Astrocyte (in vitro differentiated cells and primary cell): ENCODE results near the gene HM13. TPM values are rescaled to one million over a fixed set of nuclear protein-coding genes. Genes with fewer than 3 reads are reported as not detected.
"Not testable (repeated sequence)": the region's sequence is repeated elsewhere in the genome, so short reads cannot be mapped to it uniquely, and the experiment has no call there.

ENCODE experiments used
- DNase-seq: peaks from one replicate; pipeline ENCODE4 v3.0.0-alpha.2; 2010; ENCODE audit warnings: low read depth
- FAIRE-seq: peaks from 2 replicates; lab custom pipeline; 2011; peaks lifted over from hg19 to GRCh38; lab: Jason Lieb, UNC
- H2AFZ ChIP-seq: 2 replicates; pipeline ENCODE4 v1.6.0; 2012; ENCODE audit warnings: low read depth, low read length, inconsistent platforms
- H3K27ac ChIP-seq: 2 replicates; pipeline ENCODE4 v1.5.1; 2011; ENCODE audit warnings: low read depth, low read length, inconsistent platforms
- H3K27me3 ChIP-seq: 2 replicates; pipeline ENCODE4 v1.6.0; 2011; ENCODE audit warnings: low read length, inconsistent platforms; ENCODE audit not compliant: insufficient read depth
- H3K36me3 ChIP-seq: 2 replicates; pipeline ENCODE4 v1.5.1; 2011; ENCODE audit warnings: low read length, inconsistent platforms; ENCODE audit not compliant: insufficient read depth
- H3K4me1 ChIP-seq: 2 replicates; pipeline ENCODE4 v1.5.1; 2011; ENCODE audit warnings: low read length, inconsistent platforms; ENCODE audit not compliant: insufficient read depth
- H3K4me2 ChIP-seq: 2 replicates; pipeline ENCODE4 v1.6.0; 2012; ENCODE audit warnings: low read length, inconsistent platforms
- H3K4me3 ChIP-seq: 2 replicates; pipeline ENCODE4 v1.5.1; 2011; ENCODE audit warnings: low read depth, mild to moderate bottlenecking, low read length, inconsistent platforms; ENCODE audit not compliant: insufficient read depth
- H3K79me2 ChIP-seq: 2 replicates; pipeline ENCODE4 v1.6.0; 2012; ENCODE audit warnings: mild to moderate bottlenecking, low read length, inconsistent platforms; ENCODE audit not compliant: insufficient read depth
- H3K9ac ChIP-seq: 2 replicates; pipeline ENCODE4 v1.6.0; 2012; ENCODE audit warnings: mild to moderate bottlenecking, low read length, inconsistent platforms
- H3K9me3 ChIP-seq: 2 replicates; pipeline ENCODE4 v1.5.1; 2012; ENCODE audit warnings: low read depth, mild to moderate bottlenecking, low read length, inconsistent platforms; ENCODE audit not compliant: insufficient read depth
- H4K20me1 ChIP-seq: 2 replicates; pipeline ENCODE4 v1.6.0; 2012; ENCODE audit warnings: low read length, inconsistent platforms; ENCODE audit not compliant: insufficient read depth
- H3K27ac Mint-ChIP-seq: one replicate; pipeline ENCODE4 v1.8.0; 2021; ENCODE audit warnings: mild to moderate bottlenecking, mixed read lengths; ENCODE audit not compliant: unreplicated experiment
- H3K27me3 Mint-ChIP-seq: one replicate; pipeline ENCODE4 v1.8.0; 2021; ENCODE audit warnings: low read depth, mixed read lengths; ENCODE audit not compliant: unreplicated experiment
- H3K36me3 Mint-ChIP-seq: one replicate; pipeline ENCODE4 v1.8.0; 2021; ENCODE audit warnings: low read depth, mixed read lengths; ENCODE audit not compliant: unreplicated experiment
- H3K4me1 Mint-ChIP-seq: one replicate; pipeline ENCODE4 v1.8.0; 2021; ENCODE audit warnings: low read depth, mixed read lengths; ENCODE audit not compliant: unreplicated experiment
- H3K4me3 Mint-ChIP-seq: one replicate; pipeline ENCODE4 v1.8.0; 2021; ENCODE audit warnings: mild to moderate bottlenecking, moderate library complexity, mixed read lengths; ENCODE audit not compliant: unreplicated experiment
- H3K9me3 Mint-ChIP-seq: one replicate; pipeline ENCODE4 v1.8.0; 2021; ENCODE audit warnings: mild to moderate bottlenecking, mixed read lengths; ENCODE audit not compliant: unreplicated experiment
- EZH2 ChIP-seq: IDR thresholded peaks from 2 replicates; pipeline ENCODE4 v1.6.1; 2012; ENCODE audit warnings: mild to moderate bottlenecking, low read length, inconsistent platforms; ENCODE audit not compliant: insufficient read depth
- total RNA-seq: library from RNA; stranded (reverse); gene quantifications from 2 replicates; pipeline ENCODE4 v1.2.1, GENCODE V29; 2021
- TF ChIP-seq, protein P1 (sequence below): IDR thresholded peaks from 2 replicates; pipeline ENCODE4 v1.5.1; 2011; ENCODE audit warnings: low read depth, mild to moderate bottlenecking, inconsistent platforms, low read length, moderate library complexity; ENCODE audit not compliant: insufficient read depth

HM13 gene
- total RNA-seq, 1 donor from 2014 or later = 399 TPM

DNA sequence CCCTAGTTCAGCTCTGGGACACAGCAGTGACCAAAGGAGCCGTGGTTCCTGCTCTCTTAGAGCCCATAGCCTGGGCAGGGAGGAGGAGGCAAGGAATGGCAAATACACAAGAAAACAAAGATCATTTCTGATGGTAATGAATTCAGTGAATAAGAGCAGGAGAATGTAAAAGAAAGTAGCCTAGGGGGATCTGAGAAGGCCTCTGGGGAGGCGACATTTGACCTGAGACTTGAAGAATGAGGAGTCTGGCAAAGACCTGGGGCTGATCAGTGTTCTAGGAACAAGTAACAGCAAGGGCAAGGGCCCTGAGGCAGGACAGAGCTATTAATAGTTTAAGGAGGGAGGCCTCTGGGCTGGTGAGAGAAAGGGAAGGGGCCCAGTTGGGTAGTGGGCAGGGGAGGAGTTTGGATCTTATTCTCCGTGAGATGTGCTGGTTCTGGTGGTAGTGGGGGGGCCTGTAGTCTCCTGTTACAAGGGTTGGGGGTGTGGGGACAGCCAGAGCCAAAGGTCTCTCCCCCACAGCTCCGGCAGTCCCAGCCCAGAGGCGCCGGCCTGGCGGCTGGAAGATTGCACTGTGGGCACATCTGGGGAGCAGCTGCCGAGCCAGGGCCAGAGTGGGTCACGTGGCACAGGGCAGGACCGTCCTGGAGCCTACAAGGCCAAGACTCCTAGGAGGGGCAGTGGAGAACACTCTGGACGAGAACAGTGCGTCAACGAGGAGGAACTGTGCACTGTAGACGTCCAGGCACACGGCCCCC, 81.6 kb downstream of the HM13 start:
- Mint-ChIP-seq H3K9me3 (peaks cover 3% of the 10 kb centered on the region), H3K4me3 (no peak overlapping the region), H3K36me3 (peaks cover 1% of the 10 kb centered on the region), H3K4me1 (peaks cover 11% of the 10 kb centered on the region), H3K27me3 (no peaks in the 10 kb centered on the region), H3K27ac (peak overlapping the region; percentile 6)
- Histone ChIP-seq H3K79me2 (no peaks in the 10 kb centered on the region), H3K4me2 (peak overlapping the region; percentile 25), H3K36me3 (no peaks in the 10 kb centered on the region), H3K9me3 (no peaks in the 10 kb centered on the region), H3K4me1 (peaks cover 26% of the 10 kb centered on the region), H4K20me1 (no peaks in the 10 kb centered on the region), H3K27ac (peak overlapping the region; percentile 48), H3K9ac (peak overlapping the region; percentile 36), H3K4me3 (no peak overlapping the region), H3K27me3 (no peaks in the 10 kb centered on the region), H2AFZ (peak overlapping the region; percentile 73)
- TF ChIP-seq, protein P1, sequence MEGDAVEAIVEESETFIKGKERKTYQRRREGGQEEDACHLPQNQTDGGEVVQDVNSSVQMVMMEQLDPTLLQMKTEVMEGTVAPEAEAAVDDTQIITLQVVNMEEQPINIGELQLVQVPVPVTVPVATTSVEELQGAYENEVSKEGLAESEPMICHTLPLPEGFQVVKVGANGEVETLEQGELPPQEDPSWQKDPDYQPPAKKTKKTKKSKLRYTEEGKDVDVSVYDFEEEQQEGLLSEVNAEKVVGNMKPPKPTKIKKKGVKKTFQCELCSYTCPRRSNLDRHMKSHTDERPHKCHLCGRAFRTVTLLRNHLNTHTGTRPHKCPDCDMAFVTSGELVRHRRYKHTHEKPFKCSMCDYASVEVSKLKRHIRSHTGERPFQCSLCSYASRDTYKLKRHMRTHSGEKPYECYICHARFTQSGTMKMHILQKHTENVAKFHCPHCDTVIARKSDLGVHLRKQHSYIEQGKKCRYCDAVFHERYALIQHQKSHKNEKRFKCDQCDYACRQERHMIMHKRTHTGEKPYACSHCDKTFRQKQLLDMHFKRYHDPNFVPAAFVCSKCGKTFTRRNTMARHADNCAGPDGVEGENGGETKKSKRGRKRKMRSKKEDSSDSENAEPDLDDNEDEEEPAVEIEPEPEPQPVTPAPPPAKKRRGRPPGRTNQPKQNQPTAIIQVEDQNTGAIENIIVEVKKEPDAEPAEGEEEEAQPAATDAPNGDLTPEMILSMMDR = no peak
- TF ChIP-seq EZH2 = no peak
- no peak for FAIRE-seq
- peak; percentile 73 for DNase-seq

DNA sequence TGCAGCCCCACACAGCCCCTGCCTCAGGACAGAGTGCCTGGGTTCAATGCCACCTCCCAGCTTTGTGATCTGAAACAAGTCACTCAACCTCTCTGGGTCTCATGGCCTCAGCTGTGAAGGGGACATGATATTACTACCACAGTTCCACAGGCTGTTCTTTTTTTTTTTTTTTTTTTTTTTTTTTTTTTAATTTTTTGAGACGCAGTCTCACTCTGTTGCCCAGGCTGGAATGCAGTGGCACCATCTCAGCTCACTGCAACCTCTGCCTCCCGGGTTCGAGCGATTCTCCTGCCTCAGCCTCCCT, 82.1 kb downstream of the HM13 start:
- not testable (repeated sequence) for H3K9me3 ChIP-seq, H3K4me3 Mint-ChIP-seq, H4K20me1 ChIP-seq, H3K79me2 ChIP-seq, H3K9me3 Mint-ChIP-seq, H3K27ac Mint-ChIP-seq, FAIRE-seq, H3K4me2 ChIP-seq, H3K4me3 ChIP-seq, H3K27me3 ChIP-seq, H3K36me3 ChIP-seq, H3K36me3 Mint-ChIP-seq, DNase-seq, H3K27me3 Mint-ChIP-seq
- H3K9ac ChIP-seq = peak overlapping the region; percentile 36
- H3K27ac ChIP-seq = peak overlapping the region; percentile 48
- peak overlapping the region; percentile 73 for H2AFZ ChIP-seq
- H3K4me1 Mint-ChIP-seq = peaks cover 11% of the 10 kb centered on the region
- peaks cover 26% of the 10 kb centered on the region for H3K4me1 ChIP-seq

DNA sequence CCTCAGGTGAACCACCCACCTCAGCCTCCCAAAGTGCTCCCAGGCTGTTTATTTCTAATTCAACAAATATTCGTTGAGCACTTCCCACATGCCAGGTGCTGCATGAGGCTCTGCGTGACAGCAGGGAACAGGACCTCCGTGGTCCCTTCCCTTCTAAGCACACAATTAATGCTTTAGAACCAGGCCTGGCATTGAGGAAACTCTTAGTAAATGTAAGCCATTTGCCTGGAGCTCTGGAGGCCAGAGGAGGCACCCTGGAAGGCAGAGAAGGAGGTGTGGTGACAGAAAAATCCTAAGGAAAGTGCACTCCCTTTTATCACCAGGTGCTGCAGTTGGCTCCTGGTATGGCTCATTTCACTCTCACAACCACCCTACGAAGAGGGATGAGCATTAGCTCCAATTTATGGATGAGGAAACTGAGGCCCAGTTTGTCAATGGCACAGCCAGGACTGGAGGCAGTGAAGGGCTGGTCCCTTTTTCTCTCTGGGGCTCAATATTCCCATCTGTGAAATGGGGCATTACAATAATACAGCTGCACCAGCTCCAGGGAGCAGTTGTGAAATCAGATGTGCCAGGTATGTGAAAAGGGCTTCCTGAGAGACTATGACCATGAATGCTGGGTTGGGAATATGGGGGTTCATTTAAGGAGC, 82.7 kb downstream of the HM13 start:
- H3K4me3 ChIP-seq = no peak overlapping the region
- TF ChIP-seq EZH2 = no peak
- TF ChIP-seq, protein P1 = no peak
- no peaks in the 10 kb centered on the region for H3K36me3 ChIP-seq
- DNase-seq (no peak), FAIRE-seq (no peak)
- Mint-ChIP-seq H3K27me3 (no peaks in the 10 kb centered on the region), H3K36me3 (peaks cover 1% of the 10 kb centered on the region), H3K9me3 (peaks cover 4% of the 10 kb centered on the region), H3K4me3 (no peak overlapping the region), H3K4me1 (peaks cover 11% of the 10 kb centered on the region), H3K27ac (no peak overlapping the region)
- no peaks in the 10 kb centered on the region for H3K9me3 ChIP-seq
- H3K27ac ChIP-seq = no peak overlapping the region
- H4K20me1 ChIP-seq = no peaks in the 10 kb centered on the region
- no peaks in the 10 kb centered on the region for H3K79me2 ChIP-seq
- H3K27me3 ChIP-seq = no peaks in the 10 kb centered on the region
- no peak overlapping the region for H3K4me2 ChIP-seq
- peaks cover 26% of the 10 kb centered on the region for H3K4me1 ChIP-seq
- no peak overlapping the region for H3K9ac ChIP-seq
- no peak overlapping the region for H2AFZ ChIP-seq
